ENCODE data around the gene FTO.

Gene FTO

GRCh38 chr16:53855056-53855455 is 151.1 kb downstream of the FTO start:
- H3K4me1 ChIP-seq, result no peaks in the 10 kb centered on the region
- DNase-seq, result no peak
- H3K36me3 ChIP-seq, result no peaks in the 10 kb centered on the region
- H3K4me3 ChIP-seq (ENCODE audit: low read depth, low read length), result no peak overlapping the region
- no peaks in the 10 kb centered on the region for H3K27me3 ChIP-seq
- no peaks in the 10 kb centered on the region for H3K9me3 ChIP-seq
- TF ChIP-seq CTCF (IDR thresholded peaks at IDR 0.05; ENCODE audit: low read depth, low read length), result no peak

- TF ChIP-seq CTCF (IDR thresholded peaks at IDR 0.05; ENCODE audit: low read depth, low read length), result no peak
- Histone ChIP-seq H3K27me3 (no peaks in the 10 kb centered on the region), H3K9me3 (no peaks in the 10 kb centered on the region), H3K4me1 (no peaks in the 10 kb centered on the region), H3K4me3 (ENCODE audit: low read depth, low read length) (no peak overlapping the region), H3K36me3 (no peaks in the 10 kb centered on the region)
- DNase-seq, result no peak
Observed at GRCh38 chr16:53855511-53855910, 151.6 kb downstream of the FTO start.

- no peak for TF ChIP-seq CTCF (IDR thresholded peaks at IDR 0.05; ENCODE audit: low read depth, low read length)
- H3K4me3 ChIP-seq (ENCODE audit: low read depth, low read length), result no peak overlapping the region
- DNase-seq, result no peak
- no peaks in the 10 kb centered on the region for H3K36me3 ChIP-seq
- no peaks in the 10 kb centered on the region for H3K9me3 ChIP-seq
- no peaks in the 10 kb centered on the region for H3K27me3 ChIP-seq
- H3K4me1 ChIP-seq, result no peaks in the 10 kb centered on the region
Observed at GRCh38 chr16:53859995-53860540, 156.1 kb downstream of the FTO start.

- H3K4me3 ChIP-seq (ENCODE audit: low read depth, low read length), result no peak overlapping the region
- no peaks in the 10 kb centered on the region for H3K4me1 ChIP-seq
- no peak for TF ChIP-seq CTCF (IDR thresholded peaks at IDR 0.05; ENCODE audit: low read depth, low read length)
- no peaks in the 10 kb centered on the region for H3K36me3 ChIP-seq
- DNase-seq, result no peak
- H3K9me3 ChIP-seq, result no peaks in the 10 kb centered on the region
- no peaks in the 10 kb centered on the region for H3K27me3 ChIP-seq
Observed at GRCh38 chr16:53863861-53864260, 159.9 kb downstream of the FTO start.

- DNase-seq, result no peak
- no peaks in the 10 kb centered on the region for H3K36me3 ChIP-seq
- no peaks in the 10 kb centered on the region for H3K27me3 ChIP-seq
- TF ChIP-seq CTCF (IDR thresholded peaks at IDR 0.05; ENCODE audit: low read depth, low read length), result no peak
- H3K4me1 ChIP-seq, result no peaks in the 10 kb centered on the region
- H3K9me3 ChIP-seq, result no peaks in the 10 kb centered on the region
- H3K4me3 ChIP-seq (ENCODE audit: low read depth, low read length), result no peak overlapping the region
Observed at GRCh38 chr16:53864819-53865493, 161.0 kb downstream of the FTO start.

GRCh38 chr16:53865494-53865863 is 161.5 kb downstream of the FTO start:
- H3K36me3 ChIP-seq, result no peaks in the 10 kb centered on the region; the same call in 1 of the 2 replicates
- H3K9me3 ChIP-seq, result no peaks in the 10 kb centered on the region
- H3K27me3 ChIP-seq, result no peaks in the 10 kb centered on the region
- TF ChIP-seq CTCF (IDR thresholded peaks at IDR 0.05; ENCODE audit: low read depth, low read length), result no peak
- H3K4me3 ChIP-seq (ENCODE audit: low read depth, low read length), result no peak overlapping the region
- H3K4me1 ChIP-seq, result no peaks in the 10 kb centered on the region
- no peak for DNase-seq

All from BE2C (cell line).